Loucy (cell line): ENCODE data around the gene HAP1.

Experiments used
- EZH2phosphoT487 ChIP-seq: fragments of 200-600 bp; IDR thresholded peaks from 2 replicates; pipeline ENCODE4 v1.6.1; 2018; ENCODE audit warnings: antibody characterized with exemption, mild to moderate bottlenecking, moderate library complexity, borderline replicate concordance
- TF ChIP-seq, protein P1 (sequence below): fragments of 200-600 bp; sonication (generic); conservative IDR thresholded peaks from 2 replicates; pipeline ENCODE4 v1.5.1; 2014; ENCODE audit warnings: mild to moderate bottlenecking, antibody characterized with exemption, low read length

- TF ChIP-seq, protein P1, sequence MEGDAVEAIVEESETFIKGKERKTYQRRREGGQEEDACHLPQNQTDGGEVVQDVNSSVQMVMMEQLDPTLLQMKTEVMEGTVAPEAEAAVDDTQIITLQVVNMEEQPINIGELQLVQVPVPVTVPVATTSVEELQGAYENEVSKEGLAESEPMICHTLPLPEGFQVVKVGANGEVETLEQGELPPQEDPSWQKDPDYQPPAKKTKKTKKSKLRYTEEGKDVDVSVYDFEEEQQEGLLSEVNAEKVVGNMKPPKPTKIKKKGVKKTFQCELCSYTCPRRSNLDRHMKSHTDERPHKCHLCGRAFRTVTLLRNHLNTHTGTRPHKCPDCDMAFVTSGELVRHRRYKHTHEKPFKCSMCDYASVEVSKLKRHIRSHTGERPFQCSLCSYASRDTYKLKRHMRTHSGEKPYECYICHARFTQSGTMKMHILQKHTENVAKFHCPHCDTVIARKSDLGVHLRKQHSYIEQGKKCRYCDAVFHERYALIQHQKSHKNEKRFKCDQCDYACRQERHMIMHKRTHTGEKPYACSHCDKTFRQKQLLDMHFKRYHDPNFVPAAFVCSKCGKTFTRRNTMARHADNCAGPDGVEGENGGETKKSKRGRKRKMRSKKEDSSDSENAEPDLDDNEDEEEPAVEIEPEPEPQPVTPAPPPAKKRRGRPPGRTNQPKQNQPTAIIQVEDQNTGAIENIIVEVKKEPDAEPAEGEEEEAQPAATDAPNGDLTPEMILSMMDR = no peak
- no peak for TF ChIP-seq EZH2phosphoT487
These were observed 34.3 kb upstream of the HAP1 start for GRCh38 chr17:41768682-41769288.
